Measurements from ENCODE around the gene AGXT. TPM values are rescaled to one million over a fixed set of nuclear protein-coding genes. Genes with fewer than 3 reads are reported as not detected.

The AGXT gene
- total RNA-seq, 1 donor from 2014 or later, result not detected

- H3K4me1 ChIP-seq, result no peaks in the 10 kb centered on the region
- no peaks in the 10 kb centered on the region for H3K9me3 ChIP-seq (replicated peaks)
- H3K27ac ChIP-seq (replicated peaks), result no peak overlapping the region
- no peak for DNase-seq
- TF ChIP-seq CTCF (IDR thresholded peaks at IDR 0.05; ENCODE audit: borderline replicate concordance), result no peak
- no peaks in the 10 kb centered on the region for H3K27me3 ChIP-seq (ENCODE audit: low read depth)
- H3K36me3 ChIP-seq, result no peaks in the 10 kb centered on the region
- intact Hi-C loops (cut with micrococcal nuclease), result no loop called here
- no peak overlapping the region for H3K4me3 ChIP-seq
Measured at GRCh38 chr2:240879105-240879504, 10.5 kb downstream of the AGXT start.

GRCh38 chr2:240881913-240882312 lies 13.3 kb downstream of the AGXT start:
- no peaks in the 10 kb centered on the region for H3K4me1 ChIP-seq
- H3K9me3 ChIP-seq (replicated peaks), result no peaks in the 10 kb centered on the region
- H3K27me3 ChIP-seq (ENCODE audit: low read depth), result no peaks in the 10 kb centered on the region
- no peak overlapping the region for H3K4me3 ChIP-seq
- intact Hi-C loops (cut with micrococcal nuclease), result no loop called here
- no peak for DNase-seq
- no peaks in the 10 kb centered on the region for H3K36me3 ChIP-seq
- H3K27ac ChIP-seq (replicated peaks), result no peak overlapping the region
- TF ChIP-seq CTCF (IDR thresholded peaks at IDR 0.05; ENCODE audit: borderline replicate concordance), result no peak

- no peak for TF ChIP-seq CTCF (IDR thresholded peaks at IDR 0.05; ENCODE audit: borderline replicate concordance)
- Histone ChIP-seq H3K27me3 (ENCODE audit: low read depth) (no peaks in the 10 kb centered on the region), H3K27ac (replicated peaks) (no peak overlapping the region), H3K9me3 (replicated peaks) (no peaks in the 10 kb centered on the region), H3K4me1 (no peaks in the 10 kb centered on the region), H3K36me3 (no peaks in the 10 kb centered on the region), H3K4me3 (no peak overlapping the region)
- DNase-seq, result no peak
- intact Hi-C loops (cut with micrococcal nuclease), result no loop called here
Measured at GRCh38 chr2:240884221-240884620, 15.6 kb downstream of the AGXT start.

GRCh38 chr2:240884745-240885144 lies 16.1 kb downstream of the AGXT start:
- Histone ChIP-seq H3K4me3 (no peak overlapping the region), H3K27ac (replicated peaks) (no peak overlapping the region), H3K9me3 (replicated peaks) (no peaks in the 10 kb centered on the region), H3K4me1 (no peaks in the 10 kb centered on the region), H3K36me3 (no peaks in the 10 kb centered on the region), H3K27me3 (ENCODE audit: low read depth) (no peaks in the 10 kb centered on the region)
- no peak for TF ChIP-seq CTCF (IDR thresholded peaks at IDR 0.05; ENCODE audit: borderline replicate concordance)
- intact Hi-C loops (cut with micrococcal nuclease), result no loop called here
- DNase-seq, result no peak

GRCh38 chr2:240885566-240885965 lies 16.9 kb downstream of the AGXT start:
- intact Hi-C loops (cut with micrococcal nuclease), result no loop called here
- no peak overlapping the region for H3K4me3 ChIP-seq
- DNase-seq, result no peak
- no peaks in the 10 kb centered on the region for H3K9me3 ChIP-seq (replicated peaks)
- H3K36me3 ChIP-seq, result no peaks in the 10 kb centered on the region
- H3K27me3 ChIP-seq (ENCODE audit: low read depth), result no peaks in the 10 kb centered on the region
- no peaks in the 10 kb centered on the region for H3K4me1 ChIP-seq
- no peak overlapping the region for H3K27ac ChIP-seq (replicated peaks)
- TF ChIP-seq CTCF (IDR thresholded peaks at IDR 0.05; ENCODE audit: borderline replicate concordance), result no peak
